ENCODE data around the gene SLCO3A1. TPM values are rescaled to one million over a fixed set of nuclear protein-coding genes. Genes with fewer than 3 reads are reported as not detected.

Gene SLCO3A1
- total and polyA plus RNA-seq, 5 donors, result 37.4 to 52.0 (median 45.0) TPM

GRCh38 chr15:91936927-91937326 lies 83.4 kb downstream of the SLCO3A1 start:
- no peak for DNase-seq
- ATAC-seq, result no peak
- H3K27me3 ChIP-seq (ENCODE audit: control insufficient read depth, insufficient read depth), result no peaks in the 10 kb centered on the region
- 47% methylated on average over 4 of the region's 4 CpGs for WGBS
- no peak overlapping the region for H3K4me3 ChIP-seq (ENCODE audit: low read length)
- peaks cover 23% of the 10 kb centered on the region for H3K4me1 ChIP-seq (ENCODE audit: control insufficient read depth, insufficient read depth, low read length)
- intact Hi-C loops (cut with DNase I), result no loop called here
- no peak overlapping the region for H3K27ac ChIP-seq (ENCODE audit: low read length)
- H3K9me3 ChIP-seq (ENCODE audit: control insufficient read depth, low read length), result no peaks in the 10 kb centered on the region

DNA sequence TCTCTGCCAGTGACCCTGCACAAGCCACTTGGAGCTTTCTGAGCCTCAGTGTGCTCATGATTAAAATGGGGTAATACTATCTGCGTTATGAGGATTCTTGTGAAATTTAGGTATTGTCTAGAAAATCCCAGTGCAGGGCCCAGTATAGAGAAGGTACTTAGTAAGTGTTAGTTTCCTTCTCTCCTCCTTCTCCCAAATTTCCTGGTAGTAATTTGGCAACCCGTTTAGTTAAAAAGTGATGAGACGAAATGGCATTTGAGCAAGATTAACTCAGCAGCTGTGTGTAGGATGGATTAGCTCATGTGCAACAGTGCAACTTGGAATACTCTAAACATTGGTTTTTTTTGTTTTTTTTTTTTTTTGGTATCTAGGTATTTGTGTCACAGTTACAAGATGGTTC lies 84.6 kb downstream of the SLCO3A1 start:
- Histone ChIP-seq H3K9me3 (ENCODE audit: control insufficient read depth, low read length) (no peaks in the 10 kb centered on the region), H3K27me3 (ENCODE audit: control insufficient read depth, insufficient read depth) (no peaks in the 10 kb centered on the region), H3K27ac (ENCODE audit: low read length) (no peak overlapping the region), H3K4me1 (ENCODE audit: control insufficient read depth, insufficient read depth, low read length) (peaks cover 29% of the 10 kb centered on the region), H3K4me3 (ENCODE audit: low read length) (no peak overlapping the region)
- ATAC-seq (no peak), DNase-seq (no peak)
- WGBS, result 78% methylated on average over 3 of the region's 3 CpGs
- intact Hi-C loops (cut with DNase I), result no loop called here

DNA sequence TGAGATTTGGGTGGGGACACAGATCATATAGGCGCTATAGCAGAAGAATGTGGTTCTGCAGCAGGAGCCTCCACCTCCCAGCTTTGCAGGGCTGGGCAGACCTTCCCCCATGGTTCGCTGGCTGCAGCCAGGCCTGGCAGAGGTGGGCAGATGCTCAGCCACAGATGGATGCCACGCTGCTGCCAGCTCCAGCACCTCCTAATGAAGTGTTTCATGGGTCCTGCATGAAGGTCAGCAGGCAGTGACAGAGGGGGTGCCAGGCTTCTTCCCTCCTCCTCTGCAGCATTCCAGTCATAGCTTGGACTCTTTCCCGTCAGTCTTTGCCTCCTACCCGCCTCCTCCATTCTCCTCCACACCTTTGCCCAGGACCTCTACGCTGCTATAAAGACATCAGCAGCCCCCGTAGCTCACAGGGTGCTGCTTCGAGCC lies 85.9 kb downstream of the SLCO3A1 start:
- intact Hi-C loops (cut with DNase I), result no loop called here
- H3K9me3 ChIP-seq (ENCODE audit: control insufficient read depth, low read length), result no peaks in the 10 kb centered on the region
- H3K4me3 ChIP-seq (ENCODE audit: low read length), result no peak overlapping the region
- DNase-seq, result peak; percentile 54 to 89 (median 84)
- ATAC-seq, result peak; percentile 74 to 75
- H3K4me1 ChIP-seq (ENCODE audit: control insufficient read depth, insufficient read depth, low read length), result peaks cover 38% of the 10 kb centered on the region
- peak overlapping the region; percentile 85 for H3K27ac ChIP-seq (ENCODE audit: low read length)
- 71% methylated on average over 8 of the region's 8 CpGs for whole genome bisulfite sequencing
- H3K27me3 ChIP-seq (ENCODE audit: control insufficient read depth, insufficient read depth), result no peaks in the 10 kb centered on the region

GRCh38 chr15:91940496-91941381 lies 87.2 kb downstream of the SLCO3A1 start:
- DNase-seq (no peak), ATAC-seq (no peak)
- Histone ChIP-seq H3K27me3 (ENCODE audit: control insufficient read depth, insufficient read depth) (no peaks in the 10 kb centered on the region), H3K4me3 (ENCODE audit: low read length) (no peak overlapping the region), H3K9me3 (ENCODE audit: control insufficient read depth, low read length) (no peaks in the 10 kb centered on the region), H3K4me1 (ENCODE audit: control insufficient read depth, insufficient read depth, low read length) (peaks cover 39% of the 10 kb centered on the region), H3K27ac (ENCODE audit: low read length) (peak overlapping the region; percentile 85)
- intact Hi-C loops (cut with DNase I), result loop anchor here in 3 of 4 donors (5.0 to 10.0 kb wide), 6 partner anchors 78 to 636 kb away; partner anchors contain the start of gene SLCO3A1 (in 1 of the 3)
- WGBS, result 63% methylated on average over 8 of the region's 8 CpGs

DNA sequence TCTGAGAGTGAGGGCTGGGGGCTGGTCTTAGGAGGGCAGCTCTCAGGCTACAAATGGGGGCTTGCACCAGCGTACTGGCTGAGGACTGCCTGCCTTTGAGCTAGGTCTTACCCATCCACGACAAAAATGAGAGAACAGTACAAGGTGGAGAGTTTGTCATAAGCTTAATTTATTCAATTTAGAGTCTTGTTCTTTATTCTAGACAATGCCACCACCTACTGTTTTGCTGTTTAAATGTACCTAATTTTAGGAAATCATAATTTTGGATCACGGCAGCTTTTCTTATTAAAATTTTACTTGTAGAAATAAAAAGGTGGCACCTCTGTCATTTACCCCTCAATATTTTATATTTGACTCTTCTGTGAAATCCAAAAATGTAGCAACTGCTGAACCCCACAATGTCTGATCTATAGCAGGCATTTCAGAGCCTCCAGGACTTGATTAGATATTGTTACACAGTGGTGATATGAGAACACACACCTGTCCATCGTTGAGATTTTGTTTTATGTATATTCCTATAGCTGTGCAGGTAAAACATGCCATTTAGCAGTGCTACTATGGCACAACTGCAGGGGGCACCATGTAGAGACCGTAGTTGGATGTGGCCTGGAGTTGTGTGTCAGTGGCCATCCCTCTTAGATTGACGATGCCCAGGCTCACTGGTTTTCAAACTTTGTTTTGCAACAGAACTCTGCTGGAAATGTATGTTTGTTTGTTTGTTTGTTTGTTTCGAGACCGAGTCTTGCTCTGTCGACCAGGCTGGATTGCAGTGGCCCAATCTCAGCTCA lies 88.6 kb downstream of the SLCO3A1 start:
- DNase-seq, result no peak
- Histone ChIP-seq H3K4me1 (ENCODE audit: control insufficient read depth, insufficient read depth, low read length) (peaks cover 43% of the 10 kb centered on the region), H3K4me3 (ENCODE audit: low read length) (no peak overlapping the region), H3K9me3 (ENCODE audit: control insufficient read depth, low read length) (no peaks in the 10 kb centered on the region), H3K27ac (ENCODE audit: low read length) (peak overlapping the region; percentile 43), H3K27me3 (ENCODE audit: control insufficient read depth, insufficient read depth) (no peaks in the 10 kb centered on the region)
- no peak for ATAC-seq
- 74% methylated on average over 9 of the region's 9 CpGs for WGBS
- intact Hi-C loops (cut with DNase I), result loop anchor here in 3 of 4 donors (5.0 to 10.0 kb wide), 6 partner anchors 80 to 637 kb away; partner anchors contain the start of gene SLCO3A1 (in 1 of the 3)

DNA sequence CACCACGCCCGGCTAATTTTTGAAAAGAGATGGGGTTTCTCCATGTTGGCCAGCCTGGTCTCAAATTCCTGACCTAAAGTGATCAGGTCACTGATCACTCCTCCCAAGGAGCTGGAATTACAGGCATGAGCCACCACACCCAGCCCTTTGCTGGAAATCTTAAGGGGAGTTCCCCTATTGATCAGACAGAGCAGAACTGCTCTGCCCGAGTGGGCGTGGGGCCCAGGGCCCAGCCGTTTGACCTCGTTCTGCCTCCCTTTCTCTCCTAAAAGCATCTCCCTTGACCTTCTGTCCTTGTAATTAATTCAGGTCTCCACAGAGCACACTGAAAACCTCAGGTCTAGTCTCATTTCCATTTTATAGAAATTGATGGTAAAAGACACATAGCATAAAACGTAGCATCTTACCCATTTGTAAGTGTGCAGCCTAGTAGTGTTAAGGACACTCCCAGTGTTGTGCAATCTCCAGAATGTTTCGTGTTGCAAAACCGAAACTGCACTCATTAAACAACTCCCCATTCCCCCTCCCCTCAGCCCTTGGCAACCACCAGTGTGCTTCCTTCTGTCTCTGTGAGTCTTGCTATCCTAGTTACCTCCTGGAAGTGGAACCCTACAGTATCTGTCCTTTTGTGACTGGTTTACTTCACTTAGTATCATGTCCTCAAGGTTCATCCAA lies 89.3 kb downstream of the SLCO3A1 start:
- WGBS, result 20% methylated on average over 9 of the region's 9 CpGs
- Histone ChIP-seq H3K27me3 (ENCODE audit: control insufficient read depth, insufficient read depth) (no peaks in the 10 kb centered on the region), H3K4me1 (ENCODE audit: control insufficient read depth, insufficient read depth, low read length) (peaks cover 47% of the 10 kb centered on the region), H3K4me3 (ENCODE audit: low read length) (no peak overlapping the region), H3K9me3 (ENCODE audit: control insufficient read depth, low read length) (no peaks in the 10 kb centered on the region), H3K27ac (ENCODE audit: low read length) (peak overlapping the region; percentile 43)
- peak; percentile 85 to 90 (median 87) for DNase-seq
- peak; percentile 85 to 88 for ATAC-seq
- intact Hi-C loops (cut with DNase I), result loop anchor here in 3 of 4 donors (5.0 to 10.0 kb wide), 6 partner anchors 81 to 638 kb away; partner anchors contain the start of gene SLCO3A1 (in 1 of the 3)

GRCh38 chr15:91944331-91944730 lies 90.8 kb downstream of the SLCO3A1 start:
- Histone ChIP-seq H3K9me3 (ENCODE audit: control insufficient read depth, low read length) (no peaks in the 10 kb centered on the region), H3K4me3 (ENCODE audit: low read length) (no peak overlapping the region), H3K4me1 (ENCODE audit: control insufficient read depth, insufficient read depth, low read length) (peaks cover 52% of the 10 kb centered on the region), H3K27ac (ENCODE audit: low read length) (peak overlapping the region; percentile 84), H3K27me3 (ENCODE audit: control insufficient read depth, insufficient read depth) (no peaks in the 10 kb centered on the region)
- ATAC-seq (no peak), DNase-seq (peak in 2 of 3 donors; percentile 54 to 68)
- intact Hi-C loops (cut with DNase I), result loop anchor here in 3 of 4 donors (5.0 to 10.0 kb wide), 6 partner anchors 82 to 640 kb away; partner anchors contain the start of gene SLCO3A1 (in 1 of the 3)
- WGBS, result 48% methylated on average over 6 of the region's 6 CpGs

DNA sequence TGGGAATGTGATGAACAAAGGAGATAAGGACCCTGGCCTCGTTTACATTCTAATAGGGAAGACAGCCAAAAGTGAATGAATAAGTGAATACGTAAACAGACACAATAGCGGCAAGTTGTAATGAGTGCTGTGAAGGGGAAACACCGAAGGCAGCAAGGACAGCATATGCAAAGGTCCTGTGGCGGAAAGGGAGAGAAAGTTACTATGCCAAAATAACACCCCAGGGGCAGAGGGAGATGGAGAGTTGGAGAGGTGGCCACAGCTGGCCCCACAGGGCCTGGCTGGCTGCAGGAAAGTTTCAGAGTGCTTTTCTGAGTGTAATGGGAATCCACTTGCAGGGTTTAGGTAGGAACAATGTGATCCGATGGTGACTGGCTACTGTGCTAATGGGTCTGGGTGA lies 91.9 kb downstream of the SLCO3A1 start:
- DNase-seq (no peak), ATAC-seq (no peak)
- intact Hi-C loops (cut with DNase I), result loop anchor here in 3 of 4 donors (10.0 kb wide), 4 partner anchors 91 to 641 kb away; partner anchors contain the start of gene SLCO3A1 (in 1 of the 3)
- Histone ChIP-seq H3K27ac (ENCODE audit: low read length) (peak overlapping the region; percentile 33), H3K4me1 (ENCODE audit: control insufficient read depth, insufficient read depth, low read length) (peaks cover 43% of the 10 kb centered on the region), H3K27me3 (ENCODE audit: control insufficient read depth, insufficient read depth) (no peaks in the 10 kb centered on the region), H3K9me3 (ENCODE audit: control insufficient read depth, low read length) (no peaks in the 10 kb centered on the region), H3K4me3 (ENCODE audit: low read length) (no peak overlapping the region)
- WGBS, result 83% methylated on average over 6 of the region's 6 CpGs

- no peak overlapping the region for H3K4me3 ChIP-seq (ENCODE audit: low read length)
- DNase-seq, result peak in 1 of 3 donors; percentile 64
- H3K27ac ChIP-seq (ENCODE audit: low read length), result peak overlapping the region; percentile 78
- no peaks in the 10 kb centered on the region for H3K27me3 ChIP-seq (ENCODE audit: control insufficient read depth, insufficient read depth)
- intact Hi-C loops (cut with DNase I), result loop anchor here in 3 of 4 donors (10.0 kb wide), 4 partner anchors 91 to 641 kb away; partner anchors contain the start of gene SLCO3A1 (in 1 of the 3)
- 50% methylated on average over 6 of the region's 6 CpGs for WGBS
- peaks cover 43% of the 10 kb centered on the region for H3K4me1 ChIP-seq (ENCODE audit: control insufficient read depth, insufficient read depth, low read length)
- ATAC-seq, result no peak
- H3K9me3 ChIP-seq (ENCODE audit: control insufficient read depth, low read length), result no peaks in the 10 kb centered on the region
Observed at GRCh38 chr15:91946075-91946474, 92.6 kb downstream of the SLCO3A1 start.

- H3K27me3 ChIP-seq (ENCODE audit: control insufficient read depth, insufficient read depth), result no peaks in the 10 kb centered on the region
- H3K27ac ChIP-seq (ENCODE audit: low read length), result peak overlapping the region; percentile 82
- DNase-seq, result no peak
- H3K9me3 ChIP-seq (ENCODE audit: control insufficient read depth, low read length), result no peaks in the 10 kb centered on the region
- intact Hi-C loops (cut with DNase I), result loop anchor here in 3 of 4 donors (10.0 kb wide), 4 partner anchors 92 to 642 kb away; partner anchors contain the start of gene SLCO3A1 (in 1 of the 3)
- ATAC-seq, result peak; percentile 35 to 81
- H3K4me1 ChIP-seq (ENCODE audit: control insufficient read depth, insufficient read depth, low read length), result peaks cover 42% of the 10 kb centered on the region
- WGBS, result 46% methylated on average over 16 of the region's 16 CpGs
- H3K4me3 ChIP-seq (ENCODE audit: low read length), result no peak overlapping the region
Observed at GRCh38 chr15:91946581-91947292, 93.2 kb downstream of the SLCO3A1 start.

All from right cardiac atrium (tissue), 5 donors.